Measurements from ENCODE around the gene WDFY4. TPM values are rescaled to one million over a fixed set of nuclear protein-coding genes. Genes with fewer than 3 reads are reported as not detected.

Gene WDFY4
- polyA plus RNA-seq, 4 donors = under 0.01 to 3.2 (median 0.88) TPM

GRCh38 chr10:48913674-48914073 is 229.0 kb downstream of the WDFY4 start:
- FAIRE-seq (no peak), DNase-seq (no peak)
- WGBS, 3 donors = 78 to 83% (median 78%) methylated on average over 14 of the region's 14 CpGs

GRCh38 chr10:48923748-48924147 is 239.1 kb downstream of the WDFY4 start:
- no peak for FAIRE-seq
- WGBS, 3 donors = 52 to 68% (median 64%) methylated on average over 3 of the region's 3 CpGs

More at GRCh38 chr10:48913674-48914073, 229.0 kb downstream of the WDFY4 start:
- Histone ChIP-seq H3K27ac (ENCODE audit: low read depth in 1 of 3, low read length in 2 of 3) (no peak overlapping the region), H3K36me3 (ENCODE audit: control insufficient read depth in 3 of 3, insufficient read depth in 2 of 3, low read depth in 1 of 3, low read length in 3 of 3) (peaks cover 0 to 2% (median 0%) of the 10 kb centered on the region in 3 donors), H3K9me3 (ENCODE audit: control insufficient read depth in 2 of 2, insufficient read depth in 1 of 2, low read depth in 1 of 2, low read length in 1 of 2) (no peaks in the 10 kb centered on the region), H3K27me3 (ENCODE audit: control insufficient read depth in 3 of 3, insufficient read depth in 3 of 3, low read length in 3 of 3) (peaks cover 0 to 2% (median 0%) of the 10 kb centered on the region in 3 donors), H3K4me1 (ENCODE audit: control insufficient read depth in 3 of 3, insufficient read depth in 2 of 3, low read depth in 1 of 3, low read length in 2 of 3) (no peaks in the 10 kb centered on the region), H3K4me3 (ENCODE audit: low read depth in 1 of 3, low read length in 3 of 3) (no peak overlapping the region)

GRCh38 chr10:48924988-48925387 is 240.3 kb downstream of the WDFY4 start:
- no peak for FAIRE-seq

More at GRCh38 chr10:48923748-48924147, 239.1 kb downstream of the WDFY4 start:
- no peak for DNase-seq
- peaks cover 0 to 2% of the 10 kb centered on the region in 2 donors for H3K9me3 ChIP-seq (ENCODE audit: control insufficient read depth in 2 of 2, insufficient read depth in 1 of 2, low read depth in 1 of 2, low read length in 1 of 2)
- no peak overlapping the region for H3K27ac ChIP-seq (ENCODE audit: low read depth in 1 of 3, low read length in 2 of 3)
- no peak overlapping the region for H3K4me3 ChIP-seq (ENCODE audit: low read depth in 1 of 3, low read length in 3 of 3)
- no peaks in the 10 kb centered on the region for H3K4me1 ChIP-seq (ENCODE audit: control insufficient read depth in 3 of 3, insufficient read depth in 2 of 3, low read depth in 1 of 3, low read length in 2 of 3)
- H3K27me3 ChIP-seq (ENCODE audit: control insufficient read depth in 3 of 3, insufficient read depth in 3 of 3, low read length in 3 of 3) = no peaks in the 10 kb centered on the region
- no peaks in the 10 kb centered on the region for H3K36me3 ChIP-seq (ENCODE audit: control insufficient read depth in 3 of 3, insufficient read depth in 2 of 3, low read depth in 1 of 3, low read length in 3 of 3)

GRCh38 chr10:48926255-48926654 is 241.6 kb downstream of the WDFY4 start:
- FAIRE-seq = no peak
- 77 to 94% (median 91%) methylated on average over 1 of the region's 1 CpG for WGBS, 3 donors

More at GRCh38 chr10:48924988-48925387, 240.3 kb downstream of the WDFY4 start:
- WGBS, 3 donors = 72 to 82% (median 80%) methylated on average over 4 of the region's 4 CpGs
- Histone ChIP-seq H3K27me3 (ENCODE audit: control insufficient read depth in 3 of 3, insufficient read depth in 3 of 3, low read length in 3 of 3) (no peaks in the 10 kb centered on the region), H3K9me3 (ENCODE audit: control insufficient read depth in 2 of 2, insufficient read depth in 1 of 2, low read depth in 1 of 2, low read length in 1 of 2) (no peaks in the 10 kb centered on the region), H3K36me3 (ENCODE audit: control insufficient read depth in 3 of 3, insufficient read depth in 2 of 3, low read depth in 1 of 3, low read length in 3 of 3) (no peaks in the 10 kb centered on the region), H3K4me3 (ENCODE audit: low read depth in 1 of 3, low read length in 3 of 3) (no peak overlapping the region), H3K4me1 (ENCODE audit: control insufficient read depth in 3 of 3, insufficient read depth in 2 of 3, low read depth in 1 of 3, low read length in 2 of 3) (no peaks in the 10 kb centered on the region), H3K27ac (ENCODE audit: low read depth in 1 of 3, low read length in 2 of 3) (no peak overlapping the region)
- no peak for DNase-seq

GRCh38 chr10:48926764-48927540 is 242.3 kb downstream of the WDFY4 start:
- DNase-seq (peak in 1 of 2 donors; percentile 10), FAIRE-seq (no peak)
- no peaks in the 10 kb centered on the region for H3K4me1 ChIP-seq (ENCODE audit: control insufficient read depth in 3 of 3, insufficient read depth in 2 of 3, low read depth in 1 of 3, low read length in 2 of 3)
- no peaks in the 10 kb centered on the region for H3K9me3 ChIP-seq (ENCODE audit: control insufficient read depth in 2 of 2, insufficient read depth in 1 of 2, low read depth in 1 of 2, low read length in 1 of 2)
- H3K27me3 ChIP-seq (ENCODE audit: control insufficient read depth in 3 of 3, insufficient read depth in 3 of 3, low read length in 3 of 3) = no peaks in the 10 kb centered on the region
- no peaks in the 10 kb centered on the region for H3K36me3 ChIP-seq (ENCODE audit: control insufficient read depth in 3 of 3, insufficient read depth in 2 of 3, low read depth in 1 of 3, low read length in 3 of 3)
- H3K4me3 ChIP-seq (ENCODE audit: low read depth in 1 of 3, low read length in 3 of 3) = no peak overlapping the region
- WGBS, 3 donors = 70 to 84% (median 82%) methylated on average over 13 of the region's 13 CpGs
- no peak overlapping the region for H3K27ac ChIP-seq (ENCODE audit: low read depth in 1 of 3, low read length in 2 of 3)

More at GRCh38 chr10:48926255-48926654, 241.6 kb downstream of the WDFY4 start:
- Histone ChIP-seq H3K27me3 (ENCODE audit: control insufficient read depth in 3 of 3, insufficient read depth in 3 of 3, low read length in 3 of 3) (no peaks in the 10 kb centered on the region), H3K4me3 (ENCODE audit: low read depth in 1 of 3, low read length in 3 of 3) (no peak overlapping the region), H3K27ac (ENCODE audit: low read depth in 1 of 3, low read length in 2 of 3) (no peak overlapping the region), H3K36me3 (ENCODE audit: control insufficient read depth in 3 of 3, insufficient read depth in 2 of 3, low read depth in 1 of 3, low read length in 3 of 3) (no peaks in the 10 kb centered on the region), H3K4me1 (ENCODE audit: control insufficient read depth in 3 of 3, insufficient read depth in 2 of 3, low read depth in 1 of 3, low read length in 2 of 3) (no peaks in the 10 kb centered on the region), H3K9me3 (ENCODE audit: control insufficient read depth in 2 of 2, insufficient read depth in 1 of 2, low read depth in 1 of 2, low read length in 1 of 2) (no peaks in the 10 kb centered on the region)
- DNase-seq = no peak

GRCh38 chr10:48929413-48929990 is 244.8 kb downstream of the WDFY4 start:
- no peak for FAIRE-seq
- H3K4me3 ChIP-seq (ENCODE audit: low read depth in 1 of 3, low read length in 3 of 3) = no peak overlapping the region
- no peaks in the 10 kb centered on the region for H3K4me1 ChIP-seq (ENCODE audit: control insufficient read depth in 3 of 3, insufficient read depth in 2 of 3, low read depth in 1 of 3, low read length in 2 of 3)
- no peaks in the 10 kb centered on the region for H3K27me3 ChIP-seq (ENCODE audit: control insufficient read depth in 3 of 3, insufficient read depth in 3 of 3, low read length in 3 of 3)
- no peaks in the 10 kb centered on the region for H3K36me3 ChIP-seq (ENCODE audit: control insufficient read depth in 3 of 3, insufficient read depth in 2 of 3, low read depth in 1 of 3, low read length in 3 of 3)
- DNase-seq = no peak
- WGBS, 3 donors = 66 to 85% (median 72%) methylated on average over 5 of the region's 5 CpGs
- no peak overlapping the region for H3K27ac ChIP-seq (ENCODE audit: low read depth in 1 of 3, low read length in 2 of 3)
- no peaks in the 10 kb centered on the region for H3K9me3 ChIP-seq (ENCODE audit: control insufficient read depth in 2 of 2, insufficient read depth in 1 of 2, low read depth in 1 of 2, low read length in 1 of 2)

- Histone ChIP-seq H3K27me3 (ENCODE audit: control insufficient read depth in 3 of 3, insufficient read depth in 3 of 3, low read length in 3 of 3) (no peaks in the 10 kb centered on the region), H3K9me3 (ENCODE audit: control insufficient read depth in 2 of 2, insufficient read depth in 1 of 2, low read depth in 1 of 2, low read length in 1 of 2) (no peaks in the 10 kb centered on the region), H3K27ac (ENCODE audit: low read depth in 1 of 3, low read length in 2 of 3) (no peak overlapping the region), H3K36me3 (ENCODE audit: control insufficient read depth in 3 of 3, insufficient read depth in 2 of 3, low read depth in 1 of 3, low read length in 3 of 3) (no peaks in the 10 kb centered on the region), H3K4me1 (ENCODE audit: control insufficient read depth in 3 of 3, insufficient read depth in 2 of 3, low read depth in 1 of 3, low read length in 2 of 3) (no peaks in the 10 kb centered on the region), H3K4me3 (ENCODE audit: low read depth in 1 of 3, low read length in 3 of 3) (no peak overlapping the region)
- DNase-seq (no peak), FAIRE-seq (no peak)
- WGBS, 3 donors = 51 to 74% (median 71%) methylated on average over 4 of the region's 4 CpGs
Measured at GRCh38 chr10:48931188-48931587, 246.5 kb downstream of the WDFY4 start.

GRCh38 chr10:48932831-48933664 is 248.4 kb downstream of the WDFY4 start:
- H3K36me3 ChIP-seq (ENCODE audit: control insufficient read depth in 3 of 3, insufficient read depth in 2 of 3, low read depth in 1 of 3, low read length in 3 of 3) = no peaks in the 10 kb centered on the region
- no peaks in the 10 kb centered on the region for H3K9me3 ChIP-seq (ENCODE audit: control insufficient read depth in 2 of 2, insufficient read depth in 1 of 2, low read depth in 1 of 2, low read length in 1 of 2)
- DNase-seq (no peak), FAIRE-seq (no peak)
- H3K4me3 ChIP-seq (ENCODE audit: low read depth in 1 of 3, low read length in 3 of 3) = no peak overlapping the region
- no peaks in the 10 kb centered on the region for H3K27me3 ChIP-seq (ENCODE audit: control insufficient read depth in 3 of 3, insufficient read depth in 3 of 3, low read length in 3 of 3)
- no peak overlapping the region for H3K27ac ChIP-seq (ENCODE audit: low read depth in 1 of 3, low read length in 2 of 3)
- WGBS, 3 donors = 82 to 92% (median 84%) methylated on average over 7 of the region's 7 CpGs
- no peaks in the 10 kb centered on the region for H3K4me1 ChIP-seq (ENCODE audit: control insufficient read depth in 3 of 3, insufficient read depth in 2 of 3, low read depth in 1 of 3, low read length in 2 of 3)
